Cardiac muscle cell (in vitro differentiated cells and primary cell): ENCODE results near the gene ZP4. TPM values are rescaled to one million over a fixed set of nuclear protein-coding genes. Genes with fewer than 3 reads are reported as not detected.

ENCODE experiments used
- DNase-seq, 2 donors: peaks; one replicate each; pipeline versions ENCODE4 v3.0.0 to v3.0.0-alpha.2; 2010 to 2017; ENCODE audit warnings: low read depth in 1 of 2, low spot score in 1 of 2
- H3K27ac ChIP-seq: fragments of 200-600 bp; sonication (generic); 2 replicates; pipeline ENCODE4 v1.5.1; 2016
- H3K27me3 ChIP-seq: fragments of 200-600 bp; sonication (generic); 2 replicates; pipeline ENCODE4 v1.6.0; 2016; ENCODE audit warnings: control low read depth
- H3K36me3 ChIP-seq: fragments of 200-600 bp; sonication (generic); 2 replicates; pipeline ENCODE4 v1.5.1; 2016; ENCODE audit warnings: control low read depth
- H3K4me1 ChIP-seq: fragments of 200-600 bp; sonication (generic); 2 replicates; pipeline ENCODE4 v1.8.1; 2017; ENCODE audit warnings: low read depth, mild to moderate bottlenecking, mixed run types
- H3K4me3 ChIP-seq: fragments of 200-600 bp; sonication (generic); 2 replicates; pipeline ENCODE4 v1.5.1; 2016; ENCODE audit warnings: mild to moderate bottlenecking
- H3K9me3 ChIP-seq: fragments of 200-600 bp; sonication (generic); 2 replicates; pipeline ENCODE4 v1.5.1; 2017; ENCODE audit warnings: low read depth, mild to moderate bottlenecking, control low read depth
- CTCF ChIP-seq: IDR thresholded peaks from 2 replicates; pipeline ENCODE4 v1.5.1; 2012; ENCODE audit warnings: low read depth, mild to moderate bottlenecking, low read length
- polyA plus RNA-seq: library from polyadenylated mRNA; unstranded; fragments of >200 nt; fragmentation: Nextera tagmentation; extraction: Ambion mirVana; gene quantifications from 2 replicates; pipeline ENCODE4 v1.2.1, GENCODE V29; 2016
- total RNA-seq: library from RNA; depleted of rRNA; stranded (reverse); fragments of >200 nt; gene quantifications from 2 replicates; pipeline ENCODE4 v1.2.3, GENCODE V29; 2016

ZP4 gene
- total and polyA plus RNA-seq, 2 experiments from 2014 or later: not detected

DNA sequence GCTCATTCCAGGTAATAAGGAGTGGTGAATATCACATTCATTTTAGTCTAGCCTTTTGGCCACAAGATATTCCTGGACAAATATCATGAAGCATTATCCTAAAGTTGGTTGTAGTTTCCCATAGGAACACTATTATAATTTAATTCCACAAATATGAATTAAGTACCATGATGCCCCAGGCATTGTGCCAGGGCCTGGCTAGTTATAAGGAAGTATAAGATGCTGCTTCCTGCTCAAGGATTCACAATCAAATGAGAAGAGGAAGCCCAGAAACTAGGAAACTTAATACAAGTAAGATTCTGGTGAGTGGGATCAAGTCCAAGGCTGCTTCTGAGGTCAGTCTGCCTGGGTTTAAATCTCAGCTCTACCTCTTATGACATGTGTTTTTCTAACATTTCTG lies 30.6 kb upstream of the ZP4 start:
- no peaks in the 10 kb centered on the region for H3K27me3 ChIP-seq
- H3K4me3 ChIP-seq: no peak overlapping the region
- no peaks in the 10 kb centered on the region for H3K9me3 ChIP-seq
- TF ChIP-seq CTCF: no peak
- DNase-seq: no peak
- no peaks in the 10 kb centered on the region for H3K36me3 ChIP-seq
- H3K27ac ChIP-seq: no peak overlapping the region
- H3K4me1 ChIP-seq: no peaks in the 10 kb centered on the region

DNA sequence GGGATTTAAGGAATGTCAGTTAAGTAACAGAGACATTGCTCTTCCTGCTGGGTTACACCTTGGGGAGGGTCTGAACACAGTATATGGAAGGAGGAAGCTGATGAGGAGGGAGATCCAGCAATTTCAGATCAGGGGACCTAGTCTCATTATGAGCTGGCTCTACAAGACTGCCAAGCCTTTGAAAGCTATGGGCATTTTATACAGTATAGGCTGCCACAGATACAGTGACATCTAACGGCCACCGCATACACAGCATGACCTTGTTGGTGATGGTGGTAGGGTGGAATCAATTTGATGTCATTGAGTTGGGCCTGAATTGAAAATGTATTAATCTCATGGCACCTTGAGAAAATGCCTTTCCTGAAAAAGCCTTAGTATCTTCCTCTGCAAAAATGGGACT lies 22.6 kb upstream of the ZP4 start:
- DNase-seq: no peak
- Histone ChIP-seq H3K4me1 (no peaks in the 10 kb centered on the region), H3K9me3 (no peaks in the 10 kb centered on the region), H3K27me3 (no peaks in the 10 kb centered on the region), H3K36me3 (no peaks in the 10 kb centered on the region), H3K4me3 (no peak overlapping the region), H3K27ac (no peak overlapping the region)
- TF ChIP-seq CTCF: no peak

GRCh38 chr1:237911911-237912310 lies 21.2 kb upstream of the ZP4 start:
- H3K27ac ChIP-seq: no peak overlapping the region
- TF ChIP-seq CTCF: no peak
- H3K27me3 ChIP-seq: no peaks in the 10 kb centered on the region
- no peaks in the 10 kb centered on the region for H3K4me1 ChIP-seq
- no peak overlapping the region for H3K4me3 ChIP-seq
- no peaks in the 10 kb centered on the region for H3K36me3 ChIP-seq
- DNase-seq: no peak
- H3K9me3 ChIP-seq: no peaks in the 10 kb centered on the region

- Histone ChIP-seq H3K36me3 (no peaks in the 10 kb centered on the region), H3K4me1 (no peaks in the 10 kb centered on the region), H3K9me3 (no peaks in the 10 kb centered on the region), H3K27ac (no peak overlapping the region), H3K4me3 (no peak overlapping the region), H3K27me3 (no peaks in the 10 kb centered on the region)
- no peak for TF ChIP-seq CTCF
- no peak for DNase-seq
Observed at GRCh38 chr1:237910834-237911233, 20.1 kb upstream of the ZP4 start.

DNA sequence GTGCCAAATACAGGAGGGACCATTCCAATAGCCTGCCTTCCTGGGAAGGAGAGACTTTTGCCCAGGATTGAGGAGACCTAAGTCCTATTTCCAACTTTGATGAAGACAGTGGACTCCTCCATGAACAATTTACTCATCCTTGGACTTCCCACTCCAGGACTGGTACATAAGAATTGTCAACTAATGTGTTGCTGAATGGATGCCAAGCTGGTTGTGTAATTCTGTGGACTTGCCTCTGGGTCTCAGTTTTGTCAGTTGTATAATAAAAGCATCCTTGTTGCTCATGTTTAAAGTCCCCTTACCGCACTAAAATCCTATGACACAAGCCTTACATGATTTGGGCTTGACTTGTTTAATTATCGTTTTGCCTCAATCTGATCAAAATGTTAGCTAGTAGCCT lies 13.2 kb upstream of the ZP4 start:
- Histone ChIP-seq H3K27ac (no peak overlapping the region), H3K4me1 (no peaks in the 10 kb centered on the region), H3K36me3 (no peaks in the 10 kb centered on the region), H3K27me3 (no peaks in the 10 kb centered on the region), H3K4me3 (no peak overlapping the region), H3K9me3 (no peaks in the 10 kb centered on the region)
- no peak for DNase-seq
- TF ChIP-seq CTCF: no peak

DNA sequence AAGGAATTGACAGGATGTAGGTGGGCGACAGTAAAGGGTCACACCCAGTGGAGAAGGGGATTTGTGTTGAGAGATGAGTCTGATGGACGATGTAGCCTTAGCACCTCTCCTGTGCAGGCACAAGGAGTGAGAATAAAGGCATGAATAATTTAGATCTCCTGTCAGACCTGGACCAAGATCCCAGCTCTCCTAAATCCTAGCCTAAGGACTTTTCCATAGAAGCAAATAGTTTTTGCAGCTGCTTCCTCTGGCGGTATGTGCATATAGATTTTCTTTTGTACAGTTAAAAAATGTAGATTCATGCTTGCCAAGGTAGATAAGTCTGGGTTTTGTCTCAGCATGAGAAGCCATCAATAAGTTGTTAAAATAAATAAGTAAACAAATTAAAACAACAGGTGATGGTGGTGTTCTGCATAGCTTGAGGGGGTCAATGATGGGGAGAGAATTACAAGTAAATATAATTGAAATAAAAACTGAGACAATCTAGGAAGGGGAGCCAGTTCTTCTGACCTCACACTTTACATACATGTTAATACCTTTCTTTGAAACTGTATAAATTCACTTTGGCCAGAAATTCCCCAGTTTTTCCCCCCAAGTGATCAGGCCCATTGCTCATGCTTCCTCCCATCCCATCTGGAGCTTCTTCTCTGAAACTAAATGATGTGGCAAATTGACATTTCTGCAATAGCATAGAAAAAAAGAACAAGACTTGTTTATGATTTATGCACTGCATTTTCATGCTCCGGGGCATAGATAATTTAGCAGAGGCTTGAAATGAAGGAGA lies 12.4 kb upstream of the ZP4 start:
- H3K27ac ChIP-seq: no peak overlapping the region
- DNase-seq: no peak
- no peaks in the 10 kb centered on the region for H3K27me3 ChIP-seq
- H3K36me3 ChIP-seq: no peaks in the 10 kb centered on the region
- H3K4me3 ChIP-seq: no peak overlapping the region
- H3K9me3 ChIP-seq: no peaks in the 10 kb centered on the region
- TF ChIP-seq CTCF: no peak
- H3K4me1 ChIP-seq: no peaks in the 10 kb centered on the region
